Calu3 (cell line): Measurements from ENCODE around the gene RTL10. TPM values are rescaled to one million over a fixed set of nuclear protein-coding genes. Genes with fewer than 3 reads are reported as not detected.

Experiments used
- BruUV-seq: library from RNA; stranded (reverse); fragments of 400-500 nt; replicated peaks from 2 replicates; lab custom pipeline; 2021; lab: Mats Ljungman, UMichigan
- CTCF ChIA-PET: fragments of 300-600 bp; sonication (Branson Sonifier 250); formaldehyde crosslinking; loops from one replicate; lab custom pipeline; 2022; ENCODE audit warnings: antibody characterized with exemption; lab: Charles Lee
- DNase-seq: peaks from one replicate; pipeline ENCODE4 v3.0.0; 2022
- H3K27ac Mint-ChIP-seq: one replicate; pipeline ENCODE4 v1.8.0; 2022; ENCODE audit warnings: mixed read lengths; ENCODE audit not compliant: unreplicated experiment
- H3K27me3 Mint-ChIP-seq: one replicate; pipeline ENCODE4 v1.8.0; 2022; ENCODE audit warnings: mixed read lengths; ENCODE audit not compliant: unreplicated experiment
- H3K36me3 Mint-ChIP-seq: one replicate; pipeline ENCODE4 v1.8.0; 2022; ENCODE audit warnings: mild to moderate bottlenecking, moderate library complexity, mixed read lengths; ENCODE audit not compliant: insufficient read depth, unreplicated experiment
- H3K4me1 Mint-ChIP-seq: one replicate; pipeline ENCODE4 v1.8.0; 2022; ENCODE audit warnings: mild to moderate bottlenecking, low read depth, mixed read lengths; ENCODE audit not compliant: unreplicated experiment
- H3K4me3 Mint-ChIP-seq: one replicate; pipeline ENCODE4 v1.8.0; 2022; ENCODE audit warnings: mild to moderate bottlenecking, low read depth, moderate library complexity, mixed read lengths; ENCODE audit not compliant: unreplicated experiment
- H3K9me3 Mint-ChIP-seq: one replicate; pipeline ENCODE4 v1.8.0; 2022; ENCODE audit warnings: low read depth, mixed read lengths; ENCODE audit not compliant: unreplicated experiment
- CTCF ChIP-seq: fragments of 200-600 bp; IDR thresholded peaks from one replicate; pipeline ENCODE4 v1.8.0; 2022; ENCODE audit warnings: antibody characterized with exemption; ENCODE audit not compliant: unreplicated experiment
- intact Hi-C: fragments of 100-400 bp; cut with micrococcal nuclease; formaldehyde crosslinking; loops from one replicate; pipeline ENCODE4 v1.10.0; 2022; ENCODE audit not compliant: unreplicated experiment
- total RNA-seq: library from RNA; stranded (reverse); gene quantifications from 2 replicates; pipeline ENCODE4 v1.2.3, GENCODE V29; 2022

The RTL10 gene
- total RNA-seq, 1 experiment from 2014 or later: 26.2 TPM

- Mint-ChIP-seq H3K36me3 (peaks cover 9% of the 10 kb centered on the region), H3K27me3 (no peaks in the 10 kb centered on the region), H3K27ac (no peak overlapping the region), H3K4me3 (no peak overlapping the region), H3K4me1 (peaks cover 23% of the 10 kb centered on the region), H3K9me3 (no peaks in the 10 kb centered on the region)
- intact Hi-C loops: loop anchor here (2.0 kb wide), 1 partner anchor 25 kb away; the partner anchor contains the start of genes GNB1L and RTL10
- TF ChIP-seq CTCF: no peak
- BruUV-seq: no TSS peak
- CTCF ChIA-PET: interaction anchor here (0.9 to 1.2 kb wide), 3 partner anchors 30 to 156 kb away, joined by 3 to 5 read pairs (median 3); partner anchors contain the start of gene GP1BB
- no peak for DNase-seq
These were observed 25.5 kb upstream of the RTL10 start for GRCh38 chr22:19879992-19880785.

GRCh38 chr22:19879643-19879991 lies 24.9 kb upstream of the RTL10 start:
- TF ChIP-seq CTCF: no peak
- intact Hi-C loops: no loop called here
- Mint-ChIP-seq H3K27me3 (no peaks in the 10 kb centered on the region), H3K4me3 (no peak overlapping the region), H3K9me3 (no peaks in the 10 kb centered on the region), H3K36me3 (peaks cover 9% of the 10 kb centered on the region), H3K4me1 (peaks cover 23% of the 10 kb centered on the region), H3K27ac (no peak overlapping the region)
- no peak for DNase-seq
- CTCF ChIA-PET: interaction anchor here (0.9 kb wide), 1 partner anchor 31 kb away, joined by 3 read pairs; no protein-coding TSS in a partner anchor
- BruUV-seq: no TSS peak

- H3K36me3 Mint-ChIP-seq: peaks cover 9% of the 10 kb centered on the region
- no peaks in the 10 kb centered on the region for H3K27me3 Mint-ChIP-seq
- no peak for TF ChIP-seq CTCF
- intact Hi-C loops: no loop called here
- no peak overlapping the region for H3K4me3 Mint-ChIP-seq
- BruUV-seq: no TSS peak
- CTCF ChIA-PET: interaction anchor here (0.9 kb wide), 1 partner anchor 31 kb away, joined by 3 read pairs; no protein-coding TSS in a partner anchor
- peaks cover 23% of the 10 kb centered on the region for H3K4me1 Mint-ChIP-seq
- no peaks in the 10 kb centered on the region for H3K9me3 Mint-ChIP-seq
- DNase-seq: no peak
- no peak overlapping the region for H3K27ac Mint-ChIP-seq
These were observed 24.5 kb upstream of the RTL10 start for GRCh38 chr22:19879246-19879570.

GRCh38 chr22:19878461-19879245 lies 24.0 kb upstream of the RTL10 start:
- peaks cover 13% of the 10 kb centered on the region for H3K36me3 Mint-ChIP-seq
- intact Hi-C loops: no loop called here
- CTCF ChIA-PET: no interaction called here
- no peak overlapping the region for H3K4me3 Mint-ChIP-seq
- no peak overlapping the region for H3K27ac Mint-ChIP-seq
- no peak for DNase-seq
- no peaks in the 10 kb centered on the region for H3K27me3 Mint-ChIP-seq
- no peaks in the 10 kb centered on the region for H3K9me3 Mint-ChIP-seq
- TF ChIP-seq CTCF: no peak
- BruUV-seq: no TSS peak
- peaks cover 23% of the 10 kb centered on the region for H3K4me1 Mint-ChIP-seq
